ENCODE measurements around the gene ZFC3H1. TPM values are rescaled to one million over a fixed set of nuclear protein-coding genes. Genes with fewer than 3 reads are reported as not detected.

ZFC3H1 gene
- total and polyA plus RNA-seq, 12 donors = 11.8 to 56.2 (median 31.9) TPM

- WGBS, 4 donors = 21 to 31% (median 24%) methylated on average over 19 of the region's 19 CpGs
- TF ChIP-seq, protein P1, sequence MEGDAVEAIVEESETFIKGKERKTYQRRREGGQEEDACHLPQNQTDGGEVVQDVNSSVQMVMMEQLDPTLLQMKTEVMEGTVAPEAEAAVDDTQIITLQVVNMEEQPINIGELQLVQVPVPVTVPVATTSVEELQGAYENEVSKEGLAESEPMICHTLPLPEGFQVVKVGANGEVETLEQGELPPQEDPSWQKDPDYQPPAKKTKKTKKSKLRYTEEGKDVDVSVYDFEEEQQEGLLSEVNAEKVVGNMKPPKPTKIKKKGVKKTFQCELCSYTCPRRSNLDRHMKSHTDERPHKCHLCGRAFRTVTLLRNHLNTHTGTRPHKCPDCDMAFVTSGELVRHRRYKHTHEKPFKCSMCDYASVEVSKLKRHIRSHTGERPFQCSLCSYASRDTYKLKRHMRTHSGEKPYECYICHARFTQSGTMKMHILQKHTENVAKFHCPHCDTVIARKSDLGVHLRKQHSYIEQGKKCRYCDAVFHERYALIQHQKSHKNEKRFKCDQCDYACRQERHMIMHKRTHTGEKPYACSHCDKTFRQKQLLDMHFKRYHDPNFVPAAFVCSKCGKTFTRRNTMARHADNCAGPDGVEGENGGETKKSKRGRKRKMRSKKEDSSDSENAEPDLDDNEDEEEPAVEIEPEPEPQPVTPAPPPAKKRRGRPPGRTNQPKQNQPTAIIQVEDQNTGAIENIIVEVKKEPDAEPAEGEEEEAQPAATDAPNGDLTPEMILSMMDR (IDR thresholded peaks at IDR 0.05) = no peak
- Histone ChIP-seq H3K27ac (peak overlapping the region; percentile 28 to 92 (median 85)), H3K9me3 (replicated peaks in 1 of 3) (no peaks in the 10 kb centered on the region), H3K4me1 (replicated peaks in 1 of 2) (peaks cover 8 to 24% of the 10 kb centered on the region in 2 donors), H3K36me3 (replicated peaks in 1 of 2) (no peaks in the 10 kb centered on the region), H3K4me3 (peak overlapping the region; percentile 10 to 82 (median 62)), H3K27me3 (no peaks in the 10 kb centered on the region)
- DNase-seq = no peak
- intact Hi-C loops (cut with DNase I) = no loop called here
Observed at GRCh38 chr12:71685312-71685906, 21.8 kb upstream of the ZFC3H1 start.

DNA sequence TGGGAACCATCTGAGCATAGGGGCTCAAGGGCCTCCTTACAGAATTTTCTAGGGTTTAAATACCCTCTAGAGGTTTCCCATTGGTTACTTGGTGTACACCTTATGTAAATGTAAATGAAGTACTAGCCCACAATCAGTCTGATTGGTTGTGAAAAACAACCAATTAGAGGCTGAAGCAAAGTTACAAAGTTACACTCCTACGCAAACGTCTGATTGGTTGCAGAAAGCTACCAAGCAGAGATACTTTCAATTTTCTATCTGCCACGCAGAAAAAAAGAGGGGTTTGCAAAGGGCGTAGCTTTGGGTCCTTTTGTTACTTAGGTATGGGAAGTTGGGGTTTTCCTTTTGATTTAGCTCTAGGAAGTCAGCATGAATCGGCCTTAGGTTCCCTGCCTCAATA is 20.4 kb upstream of the ZFC3H1 start:
- Histone ChIP-seq H3K4me3 (peak overlapping the region in 1 of 4 donors; percentile 13), H3K9me3 (replicated peaks in 1 of 3) (no peaks in the 10 kb centered on the region), H3K27ac (no peak overlapping the region), H3K36me3 (replicated peaks in 1 of 2) (no peaks in the 10 kb centered on the region), H3K27me3 (no peaks in the 10 kb centered on the region), H3K4me1 (replicated peaks in 1 of 2) (peaks cover 8 to 24% of the 10 kb centered on the region in 2 donors)
- intact Hi-C loops (cut with DNase I) = no loop called here
- TF ChIP-seq POLR2A (IDR thresholded peaks at IDR 0.05) = no peak
- TF ChIP-seq, protein P1 (IDR thresholded peaks at IDR 0.05) = no peak
- 61 to 67% (median 66%) methylated on average over 5 of the region's 5 CpGs for WGBS, 4 donors
- no peak for DNase-seq

DNA sequence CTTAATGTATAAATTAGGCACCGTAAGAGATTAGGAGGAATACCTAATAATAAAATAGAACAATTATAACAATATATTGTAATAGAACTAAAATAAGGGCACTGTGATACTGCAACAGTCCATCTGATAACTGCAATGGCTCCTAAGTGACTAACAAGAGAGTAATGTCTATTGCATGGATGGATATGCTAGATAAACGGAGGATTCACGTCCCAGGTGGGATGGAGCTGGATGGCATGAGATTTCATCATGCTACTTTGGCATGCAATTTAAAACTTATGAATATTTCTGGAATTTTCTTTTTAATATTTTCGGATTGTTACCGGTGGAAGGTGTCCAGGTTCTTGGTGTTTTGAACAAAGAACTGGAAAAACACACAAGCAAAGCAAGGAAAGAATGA is 20.0 kb upstream of the ZFC3H1 start:
- no peaks in the 10 kb centered on the region for H3K9me3 ChIP-seq (replicated peaks in 1 of 3)
- 77 to 86% (median 85%) methylated on average over 5 of the region's 5 CpGs for WGBS, 4 donors
- TF ChIP-seq, protein P1 (IDR thresholded peaks at IDR 0.05) = no peak
- no peak for TF ChIP-seq POLR2A (IDR thresholded peaks at IDR 0.05)
- no peak for DNase-seq
- no peaks in the 10 kb centered on the region for H3K36me3 ChIP-seq (replicated peaks in 1 of 2)
- H3K4me3 ChIP-seq = no peak overlapping the region
- no peak overlapping the region for H3K27ac ChIP-seq
- intact Hi-C loops (cut with DNase I) = no loop called here
- H3K4me1 ChIP-seq (replicated peaks in 1 of 2) = peaks cover 8 to 24% of the 10 kb centered on the region in 2 donors
- no peaks in the 10 kb centered on the region for H3K27me3 ChIP-seq

DNA sequence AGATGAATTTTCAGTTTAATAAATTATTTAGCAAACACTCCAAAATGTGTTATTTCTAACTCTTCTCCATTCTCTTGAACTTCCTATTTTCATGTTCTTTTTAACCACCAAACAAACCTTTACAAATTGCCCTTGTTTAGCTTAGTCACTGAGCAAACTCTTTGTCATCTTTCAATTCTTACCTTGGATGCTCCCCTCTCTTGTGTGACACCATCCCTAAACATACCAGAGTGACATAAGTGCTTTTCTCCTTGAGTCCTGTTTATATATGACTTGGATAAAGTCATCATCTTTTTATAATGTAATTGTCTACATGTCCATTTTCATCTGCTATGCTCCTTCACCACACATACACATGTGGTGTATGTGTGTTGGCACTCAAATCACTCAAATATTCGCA is 18.8 kb upstream of the ZFC3H1 start:
- TF ChIP-seq, protein P1 (IDR thresholded peaks at IDR 0.05) = no peak
- no peak for TF ChIP-seq POLR2A (IDR thresholded peaks at IDR 0.05)
- H3K4me1 ChIP-seq (replicated peaks in 1 of 2) = peaks cover 8 to 16% of the 10 kb centered on the region in 2 donors
- H3K27me3 ChIP-seq = no peaks in the 10 kb centered on the region
- no peak overlapping the region for H3K4me3 ChIP-seq
- H3K9me3 ChIP-seq (replicated peaks in 1 of 3) = no peaks in the 10 kb centered on the region
- H3K36me3 ChIP-seq (replicated peaks in 1 of 2) = no peaks in the 10 kb centered on the region
- no peak overlapping the region for H3K27ac ChIP-seq
- no peak for DNase-seq
- WGBS, 4 donors = 90 to 97% (median 96%) methylated on average over 1 of the region's 1 CpG
- intact Hi-C loops (cut with DNase I) = no loop called here
